ENCODE data around the gene AREL1.

DNA sequence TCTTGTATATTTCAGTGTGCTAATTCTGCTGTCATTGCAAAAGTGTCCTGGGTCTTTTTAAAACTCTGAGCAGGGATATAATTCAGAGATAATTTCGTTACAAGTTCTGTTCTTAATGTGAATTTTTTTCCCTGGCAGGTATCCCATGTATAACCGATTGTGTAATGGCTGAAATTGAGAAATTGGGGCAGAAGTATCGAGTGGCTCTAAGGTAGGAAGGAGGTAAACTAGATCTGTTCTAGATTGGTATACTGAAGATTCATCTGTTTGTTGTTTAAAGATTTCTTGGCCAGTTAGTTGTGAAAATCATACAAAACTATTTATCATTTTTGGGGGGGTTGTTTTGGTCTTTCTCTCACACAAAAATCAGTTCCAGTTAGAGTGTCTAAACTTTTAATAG lies 10.3 kb upstream of the AREL1 start:
- TF ChIP-seq, protein P1, sequence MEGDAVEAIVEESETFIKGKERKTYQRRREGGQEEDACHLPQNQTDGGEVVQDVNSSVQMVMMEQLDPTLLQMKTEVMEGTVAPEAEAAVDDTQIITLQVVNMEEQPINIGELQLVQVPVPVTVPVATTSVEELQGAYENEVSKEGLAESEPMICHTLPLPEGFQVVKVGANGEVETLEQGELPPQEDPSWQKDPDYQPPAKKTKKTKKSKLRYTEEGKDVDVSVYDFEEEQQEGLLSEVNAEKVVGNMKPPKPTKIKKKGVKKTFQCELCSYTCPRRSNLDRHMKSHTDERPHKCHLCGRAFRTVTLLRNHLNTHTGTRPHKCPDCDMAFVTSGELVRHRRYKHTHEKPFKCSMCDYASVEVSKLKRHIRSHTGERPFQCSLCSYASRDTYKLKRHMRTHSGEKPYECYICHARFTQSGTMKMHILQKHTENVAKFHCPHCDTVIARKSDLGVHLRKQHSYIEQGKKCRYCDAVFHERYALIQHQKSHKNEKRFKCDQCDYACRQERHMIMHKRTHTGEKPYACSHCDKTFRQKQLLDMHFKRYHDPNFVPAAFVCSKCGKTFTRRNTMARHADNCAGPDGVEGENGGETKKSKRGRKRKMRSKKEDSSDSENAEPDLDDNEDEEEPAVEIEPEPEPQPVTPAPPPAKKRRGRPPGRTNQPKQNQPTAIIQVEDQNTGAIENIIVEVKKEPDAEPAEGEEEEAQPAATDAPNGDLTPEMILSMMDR (IDR thresholded peaks at IDR 0.05): no peak
- no peak for TF ChIP-seq POLR2A (IDR thresholded peaks at IDR 0.05)

All from testis (tissue), 2 donors.